ENCODE results near the gene PKD1. TPM values are rescaled to one million over a fixed set of nuclear protein-coding genes. Genes with fewer than 3 reads are reported as not detected.

Gene PKD1
- total and polyA plus RNA-seq, 2 donors (not counting 1 experiment from before 2014, with no cell fraction given), result 100 to 116 TPM

GRCh38 chr16:2079311-2079800 is 56.3 kb downstream of the PKD1 start:
- no peak for ATAC-seq (ENCODE audit: low read depth)
- H3K9me3 Mint-ChIP-seq (ENCODE audit: insufficient read depth), result no peaks in the 10 kb centered on the region
- Histone ChIP-seq H3K36me3 (replicated peaks in 1 of 2; ENCODE audit: control extremely low read depth in 1 of 2, control insufficient read depth in 1 of 2, extremely low read depth in 1 of 2, insufficient read depth in 2 of 2, low read length in 1 of 2) (peaks cover 0 to 32% of the 10 kb centered on the region in 2 experiments), H3K9me3 (ENCODE audit: control extremely low read depth in 1 of 3, control insufficient read depth in 2 of 3, insufficient read depth in 1 of 3, low read length in 2 of 3) (no peaks in the 10 kb centered on the region), H4K20me1 (ENCODE audit: control insufficient read depth, insufficient read depth, low read length, poor library complexity, severe bottlenecking) (no peaks in the 10 kb centered on the region), H3K27ac (ENCODE audit: low read length in 2 of 2) (no peak overlapping the region), H3K4me3 (ENCODE audit: control extremely low read depth in 1 of 5, extremely low read depth in 1 of 5, insufficient read depth in 1 of 5, low read depth in 2 of 5, low read length in 4 of 5) (no peak overlapping the region), H3K9ac (ENCODE audit: low read length) (no peak overlapping the region), H3K4me2 (replicated peaks; ENCODE audit: low read depth, low read length, poor library complexity, severe bottlenecking) (no peak overlapping the region), H3K27me3 (replicated peaks in 1 of 4; ENCODE audit: control extremely low read depth in 1 of 4, control insufficient read depth in 3 of 4, insufficient read depth in 4 of 4, low read length in 3 of 4) (no peaks in the 10 kb centered on the region), H3K79me2 (ENCODE audit: control insufficient read depth, insufficient read depth, low read length) (no peaks in the 10 kb centered on the region), H2AFZ (ENCODE audit: insufficient read depth, low read depth, low read length, poor library complexity, severe bottlenecking) (no peak overlapping the region), H3K4me1 (ENCODE audit: control insufficient read depth in 2 of 2, insufficient read depth in 2 of 2, low read length in 2 of 2) (no peaks in the 10 kb centered on the region)
- no peak overlapping the region for H3K27ac Mint-ChIP-seq
- 98% methylated on average over 30 of the region's 30 CpGs for WGBS (ENCODE audit: insufficient coverage)
- H3K4me1 Mint-ChIP-seq, result no peaks in the 10 kb centered on the region
- ChIA-PET CTCF (no interaction called here), POLR2A (interaction anchor here (0.6 kb wide), 1 partner anchor 1709 kb away, joined by 3 read pairs; the partner anchor contains the start of gene MRPL28)
- TF ChIP-seq, protein P1, sequence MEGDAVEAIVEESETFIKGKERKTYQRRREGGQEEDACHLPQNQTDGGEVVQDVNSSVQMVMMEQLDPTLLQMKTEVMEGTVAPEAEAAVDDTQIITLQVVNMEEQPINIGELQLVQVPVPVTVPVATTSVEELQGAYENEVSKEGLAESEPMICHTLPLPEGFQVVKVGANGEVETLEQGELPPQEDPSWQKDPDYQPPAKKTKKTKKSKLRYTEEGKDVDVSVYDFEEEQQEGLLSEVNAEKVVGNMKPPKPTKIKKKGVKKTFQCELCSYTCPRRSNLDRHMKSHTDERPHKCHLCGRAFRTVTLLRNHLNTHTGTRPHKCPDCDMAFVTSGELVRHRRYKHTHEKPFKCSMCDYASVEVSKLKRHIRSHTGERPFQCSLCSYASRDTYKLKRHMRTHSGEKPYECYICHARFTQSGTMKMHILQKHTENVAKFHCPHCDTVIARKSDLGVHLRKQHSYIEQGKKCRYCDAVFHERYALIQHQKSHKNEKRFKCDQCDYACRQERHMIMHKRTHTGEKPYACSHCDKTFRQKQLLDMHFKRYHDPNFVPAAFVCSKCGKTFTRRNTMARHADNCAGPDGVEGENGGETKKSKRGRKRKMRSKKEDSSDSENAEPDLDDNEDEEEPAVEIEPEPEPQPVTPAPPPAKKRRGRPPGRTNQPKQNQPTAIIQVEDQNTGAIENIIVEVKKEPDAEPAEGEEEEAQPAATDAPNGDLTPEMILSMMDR (IDR thresholded peaks at IDR 0.05), result no peak
- no peak for TF ChIP-seq EZH2 (IDR thresholded peaks at IDR 0.05; ENCODE audit: borderline replicate concordance, insufficient read depth, low read depth, low read length, poor library complexity, severe bottlenecking)
- intact Hi-C loops (cut with micrococcal nuclease), result no loop called here
- H3K4me3 Mint-ChIP-seq, result no peak overlapping the region
- H3K27me3 Mint-ChIP-seq, result no peaks in the 10 kb centered on the region
- no peak for DNase-seq

- no peak overlapping the region for H3K4me3 Mint-ChIP-seq
- intact Hi-C loops (cut with micrococcal nuclease), result no loop called here
- no peaks in the 10 kb centered on the region for H3K4me1 Mint-ChIP-seq
- POLR2A ChIA-PET, result interaction anchor here (0.6 kb wide), 1 partner anchor 1708 kb away, joined by 3 read pairs; the partner anchor contains the start of gene MRPL28
- Histone ChIP-seq H3K79me2 (ENCODE audit: control insufficient read depth, insufficient read depth, low read length) (no peaks in the 10 kb centered on the region), H2AFZ (ENCODE audit: insufficient read depth, low read depth, low read length, poor library complexity, severe bottlenecking) (no peak overlapping the region), H3K9me3 (ENCODE audit: control extremely low read depth in 1 of 3, control insufficient read depth in 2 of 3, insufficient read depth in 1 of 3, low read length in 2 of 3) (no peaks in the 10 kb centered on the region), H3K4me3 (ENCODE audit: control extremely low read depth in 1 of 5, extremely low read depth in 1 of 5, insufficient read depth in 1 of 5, low read depth in 2 of 5, low read length in 4 of 5) (no peak overlapping the region), H3K4me2 (replicated peaks; ENCODE audit: low read depth, low read length, poor library complexity, severe bottlenecking) (no peak overlapping the region), H3K36me3 (replicated peaks in 1 of 2; ENCODE audit: control extremely low read depth in 1 of 2, control insufficient read depth in 1 of 2, extremely low read depth in 1 of 2, insufficient read depth in 2 of 2, low read length in 1 of 2) (peaks cover 0 to 35% of the 10 kb centered on the region in 2 experiments), H3K4me1 (ENCODE audit: control insufficient read depth in 2 of 2, insufficient read depth in 2 of 2, low read length in 2 of 2) (no peaks in the 10 kb centered on the region), H3K27ac (ENCODE audit: low read length in 2 of 2) (no peak overlapping the region), H4K20me1 (ENCODE audit: control insufficient read depth, insufficient read depth, low read length, poor library complexity, severe bottlenecking) (no peaks in the 10 kb centered on the region), H3K27me3 (replicated peaks in 1 of 4; ENCODE audit: control extremely low read depth in 1 of 4, control insufficient read depth in 3 of 4, insufficient read depth in 4 of 4, low read length in 3 of 4) (no peaks in the 10 kb centered on the region), H3K9ac (ENCODE audit: low read length) (no peak overlapping the region)
- ATAC-seq (ENCODE audit: low read depth), result no peak
- DNase-seq, result no peak
- H3K27me3 Mint-ChIP-seq, result no peaks in the 10 kb centered on the region
- CTCF ChIA-PET, result no interaction called here
- TF ChIP-seq, protein P1 (IDR thresholded peaks at IDR 0.05), result no peak
- no peak for TF ChIP-seq EZH2 (IDR thresholded peaks at IDR 0.05; ENCODE audit: borderline replicate concordance, insufficient read depth, low read depth, low read length, poor library complexity, severe bottlenecking)
- H3K9me3 Mint-ChIP-seq (ENCODE audit: insufficient read depth), result no peaks in the 10 kb centered on the region
- H3K27ac Mint-ChIP-seq, result no peak overlapping the region
- WGBS (ENCODE audit: insufficient coverage), result 98% methylated on average over 23 of the region's 23 CpGs
These were observed 57.0 kb downstream of the PKD1 start for GRCh38 chr16:2078691-2079090.

Measured in B cell (primary cell).